Glomerular endothelial cell (primary cell): ENCODE measurements around the gene BIRC5. TPM values are rescaled to one million over a fixed set of nuclear protein-coding genes. Genes with fewer than 3 reads are reported as not detected.
"Not testable (repeated sequence)": the region's sequence is repeated elsewhere in the genome, so short reads cannot be mapped to it uniquely, and the experiment has no call there.

ENCODE experiments used
- DNase-seq: peaks from one replicate; pipeline ENCODE4 v3.0.0-alpha.2; 2011; ENCODE audit warnings: low read depth, low spot score; ENCODE audit errors: extremely low read depth
- total RNA-seq: library from RNA; depleted of rRNA; stranded (reverse); fragments of >200 nt; gene quantifications from 2 replicates; pipeline ENCODE4 v1.2.3, GENCODE V29; 2015

Gene BIRC5
- total RNA-seq, 1 donor from 2014 or later: 16.1 TPM

DNA sequence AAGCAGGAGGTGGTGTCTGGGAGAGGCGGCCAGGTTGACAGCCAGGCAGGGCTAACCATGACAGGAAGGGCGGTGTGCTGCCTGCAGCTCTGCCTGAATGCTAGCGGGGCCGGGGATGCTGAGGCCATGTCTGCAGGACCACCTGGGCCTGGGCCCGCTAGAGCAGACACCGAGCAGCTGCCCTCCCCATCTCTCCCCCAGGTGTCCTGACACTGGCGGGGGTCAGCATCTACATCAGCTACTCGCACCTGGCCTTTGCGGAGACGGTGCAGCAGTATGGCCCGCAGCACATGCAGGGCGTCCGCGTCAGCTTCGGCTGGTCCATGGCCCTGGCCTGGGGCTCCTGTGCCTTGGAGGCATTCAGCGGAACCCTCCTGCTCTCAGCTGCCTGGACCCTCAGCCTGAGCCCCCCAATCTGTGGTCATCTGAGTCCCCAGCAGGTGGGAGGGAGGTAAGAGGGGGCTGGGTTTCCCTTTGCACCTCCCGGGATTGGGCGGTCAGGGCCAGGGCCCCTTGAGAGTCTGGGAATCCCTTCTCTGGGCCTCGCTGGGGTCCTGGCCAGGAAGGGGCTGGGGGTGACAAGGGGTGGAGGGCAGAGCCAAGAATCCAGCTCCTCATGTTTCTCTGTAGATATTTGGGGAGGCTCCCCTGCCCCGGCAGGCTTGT is 24.9 kb downstream of the BIRC5 start:
- no peak for DNase-seq

- DNase-seq: no peak
Measured at GRCh38 chr17:78239489-78239931, 25.5 kb downstream of the BIRC5 start.

DNA sequence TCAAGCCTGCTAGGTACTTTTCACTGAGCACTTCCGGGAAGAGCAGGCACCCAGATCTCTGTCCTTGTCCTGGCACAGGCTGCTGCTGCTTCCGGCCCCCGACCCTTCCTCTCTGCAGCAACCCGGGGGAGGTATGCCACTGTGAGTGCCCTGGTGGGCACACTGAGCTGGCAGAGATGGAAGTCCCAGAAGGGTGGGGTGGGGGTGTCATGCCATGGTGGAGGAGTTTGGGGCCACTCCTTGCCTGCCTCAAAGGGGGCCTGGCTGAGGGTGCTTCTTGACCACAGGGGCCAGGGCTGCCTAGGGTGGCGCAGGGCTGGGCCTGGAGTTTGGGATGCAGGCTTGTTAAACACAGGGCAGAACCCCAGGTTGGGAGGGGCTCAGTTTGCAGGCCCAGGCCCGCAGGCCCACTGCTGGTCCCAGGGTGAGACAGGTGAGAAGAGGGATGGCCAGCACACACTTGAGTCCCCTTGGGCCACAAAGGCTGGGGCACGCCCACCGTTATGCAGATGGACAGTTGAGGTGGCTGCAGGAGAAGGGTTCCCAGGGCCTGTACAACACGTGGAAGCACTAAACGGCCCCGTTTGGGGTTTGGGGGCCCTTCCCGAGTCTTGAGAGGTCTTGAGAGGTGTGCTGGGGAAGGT is 26.1 kb downstream of the BIRC5 start:
- DNase-seq: no peak

DNA sequence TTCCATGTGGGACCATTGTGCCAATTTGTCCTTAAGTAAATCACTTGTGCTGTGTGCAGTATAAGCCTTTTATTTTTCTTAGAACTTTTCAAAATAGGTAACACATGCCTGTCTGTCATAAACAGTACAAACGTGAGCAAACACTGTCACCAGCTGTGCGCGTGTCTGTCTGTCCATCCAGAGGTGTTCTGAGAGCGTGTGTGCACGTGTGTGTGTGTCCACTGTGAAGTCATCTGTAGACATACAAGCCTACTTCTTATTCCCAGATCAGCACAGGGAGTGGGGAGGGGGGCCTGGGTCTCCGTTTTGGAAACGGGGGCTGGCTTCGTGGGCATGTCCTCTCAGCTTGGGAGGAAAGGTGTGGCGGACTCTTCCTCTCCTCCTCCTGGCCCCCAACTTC is 26.8 kb downstream of the BIRC5 start:
- DNase-seq: no peak

GRCh38 chr17:78241277-78242023 is 27.4 kb downstream of the BIRC5 start:
- no peak for DNase-seq

DNA sequence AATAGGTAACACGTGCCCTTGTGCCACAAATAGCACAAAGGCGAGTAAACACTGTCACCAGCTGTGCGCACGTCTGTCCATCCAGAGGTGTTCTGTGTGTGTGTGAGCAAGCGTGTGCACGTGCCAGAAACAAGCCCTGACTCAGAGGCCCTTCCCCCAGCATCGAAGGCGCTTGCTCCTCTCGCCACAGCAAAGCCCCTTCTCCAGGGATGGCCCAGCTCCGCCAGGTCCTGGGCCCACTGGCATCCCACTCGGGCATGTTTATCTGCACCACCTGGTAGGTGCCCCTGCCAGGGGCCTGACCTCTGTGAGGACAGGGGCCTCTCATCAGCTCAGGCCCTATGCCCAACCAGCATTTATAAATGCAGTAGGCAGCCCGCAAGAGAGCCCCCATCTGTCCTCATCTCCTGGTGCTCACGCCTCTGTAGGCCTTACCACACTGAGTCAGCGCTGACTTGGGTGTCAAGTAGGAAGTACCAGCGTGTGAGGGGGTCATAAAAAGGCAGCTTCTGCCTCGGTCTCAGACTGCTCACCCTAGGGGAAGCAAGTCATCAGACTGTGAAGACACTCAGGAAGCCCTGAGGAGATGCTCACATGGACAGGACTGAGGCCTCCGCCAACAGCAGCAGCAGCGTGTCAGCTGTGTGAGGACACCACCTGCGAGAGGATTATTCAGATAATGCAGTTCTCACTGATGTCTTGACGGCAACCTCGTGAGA is 28.1 kb downstream of the BIRC5 start:
- DNase-seq: no peak

DNA sequence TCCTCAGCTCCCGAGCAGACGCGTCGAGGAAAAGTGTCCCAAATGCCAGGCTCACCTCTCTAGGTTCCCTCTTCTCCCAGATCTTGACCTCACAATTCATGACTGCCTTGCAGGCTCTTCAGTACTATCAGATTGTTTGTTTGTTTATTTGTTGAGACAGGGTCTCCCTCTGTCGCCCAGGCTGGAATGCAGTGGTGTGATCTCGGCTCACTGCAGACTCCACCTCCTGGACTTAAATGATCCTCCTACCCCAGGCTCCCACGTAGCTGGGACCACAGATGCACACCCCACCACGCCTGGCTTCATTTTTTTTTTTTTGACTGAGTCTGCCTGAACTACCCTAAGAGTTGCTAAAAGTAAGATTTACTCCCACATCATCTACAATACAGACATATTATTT is 33.3 kb downstream of the BIRC5 start:
- no peak for DNase-seq

GRCh38 chr17:78248051-78248914 is 34.2 kb downstream of the BIRC5 start:
- no peak for DNase-seq

- DNase-seq: no peak
Measured at GRCh38 chr17:78249074-78249817, 35.2 kb downstream of the BIRC5 start.

DNA sequence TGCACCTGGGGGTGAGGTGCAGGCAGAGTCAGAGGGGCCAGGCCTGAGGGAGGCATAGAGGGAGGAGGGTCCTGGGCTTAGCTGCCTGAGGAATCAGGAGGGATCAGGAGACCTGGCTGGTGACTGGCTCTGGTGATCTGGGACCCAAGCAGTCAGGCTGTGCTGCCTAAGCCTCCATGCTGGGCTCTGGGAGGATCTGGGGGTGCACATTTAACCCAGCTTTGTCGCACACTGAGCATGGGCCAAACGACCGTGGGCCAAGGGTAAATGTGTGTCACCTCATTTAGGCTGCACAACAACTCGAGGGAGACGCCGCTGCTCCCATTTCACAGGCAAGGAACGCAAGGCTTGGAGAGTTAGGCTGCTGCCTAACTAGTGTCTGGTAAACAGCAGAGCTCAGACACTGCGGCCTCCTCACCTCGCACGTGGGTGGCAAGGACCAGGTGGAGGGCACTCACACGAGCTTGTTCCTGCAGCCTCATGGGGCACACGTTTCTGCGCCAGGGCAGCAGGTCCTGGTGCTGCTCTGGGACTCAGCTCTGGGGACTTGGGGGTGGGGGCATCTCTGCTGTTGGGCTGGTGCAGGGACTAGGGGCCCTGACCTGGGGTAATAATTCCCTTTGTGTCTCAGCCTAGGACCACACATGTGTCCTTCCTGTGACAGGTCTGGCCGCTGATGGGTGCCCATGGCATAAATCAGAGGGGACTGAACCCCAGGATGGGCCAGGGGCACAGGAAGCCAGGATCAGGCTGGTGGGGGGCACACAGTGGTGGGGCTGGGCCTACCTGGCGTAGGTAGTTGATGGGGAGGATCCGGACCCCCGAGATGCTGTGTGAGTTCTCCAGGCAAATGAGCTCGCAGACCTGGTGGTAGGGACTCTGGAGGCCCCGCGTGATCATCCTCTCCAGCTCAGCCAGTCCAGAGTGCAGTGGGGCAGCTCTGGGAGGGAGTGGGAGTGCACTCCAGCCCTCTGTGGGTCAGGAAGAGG is 36.1 kb downstream of the BIRC5 start:
- no peak for DNase-seq

- no peak for DNase-seq
Measured at GRCh38 chr17:78250891-78251772, 37.1 kb downstream of the BIRC5 start.

- DNase-seq: no peak
Measured at GRCh38 chr17:78251773-78252103, 37.7 kb downstream of the BIRC5 start.

- no peak for DNase-seq
Measured at GRCh38 chr17:78252111-78252634, 38.1 kb downstream of the BIRC5 start.

DNA sequence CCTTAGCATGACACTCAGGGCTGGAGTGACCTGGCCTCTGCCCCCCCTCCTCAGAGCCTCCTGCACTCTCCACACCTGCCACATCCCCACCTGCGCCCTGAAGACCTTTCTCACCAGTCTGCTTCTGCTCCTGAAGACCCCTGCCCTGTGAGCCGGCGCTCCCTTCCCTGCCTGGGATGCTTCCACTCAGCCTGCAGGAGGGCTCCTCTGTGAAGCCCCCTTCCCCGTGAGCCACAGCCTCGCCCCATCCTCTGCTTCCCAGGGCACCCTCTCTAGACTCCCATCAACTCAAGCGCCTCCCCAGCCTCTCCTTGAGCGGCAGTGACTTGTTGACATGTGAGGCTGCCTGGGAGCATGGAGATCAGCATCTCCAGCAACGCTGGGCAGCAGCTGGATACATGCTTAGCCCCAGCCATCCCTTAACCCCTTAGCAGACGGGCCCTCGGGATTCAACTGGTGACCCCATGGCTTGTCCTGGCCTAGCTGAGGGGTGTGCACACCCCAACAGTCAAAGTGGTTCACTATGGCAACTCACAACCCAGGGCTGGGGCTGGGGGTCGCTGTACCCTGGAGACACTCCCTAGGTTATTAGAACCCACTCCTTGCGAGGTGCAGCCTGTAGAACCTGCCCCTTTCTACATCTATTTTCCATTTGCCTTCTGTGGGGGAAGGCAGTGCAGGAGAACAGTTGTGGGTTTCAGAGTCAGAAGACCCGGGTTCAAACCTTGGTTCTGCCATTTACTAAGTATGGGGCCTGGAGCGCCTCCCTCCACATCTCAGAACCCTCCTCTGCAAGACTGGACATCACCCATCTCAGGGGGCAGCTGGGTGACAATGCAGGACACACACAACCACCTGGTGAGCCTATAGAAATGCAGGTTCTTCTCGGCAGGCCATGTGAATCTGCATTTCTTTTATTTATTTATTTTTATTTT is 38.9 kb downstream of the BIRC5 start:
- DNase-seq: no peak

GRCh38 chr17:78253636-78253945 is 39.5 kb downstream of the BIRC5 start:
- not testable (repeated sequence) for DNase-seq

GRCh38 chr17:78253946-78254672 is 40.1 kb downstream of the BIRC5 start:
- no peak for DNase-seq
